Stomach (tissue), 4 donors: ENCODE results near the gene PNPLA2.

Experiments
- POLR2AphosphoS5 ChIP-seq, 3 donors: sonication (generic); formaldehyde crosslinking; IDR thresholded peaks; one replicate each; pipeline ENCODE4 v1.6.1; 2016; ENCODE audit warnings: antibody characterized with exemption in 3 of 3
- TF ChIP-seq, protein P1 (sequence below), 7 experiments: fragments of 450-650 bp in 4 of 7; fragments of 200-600 bp in 3 of 7; sonication (generic) in 3 of 7; IDR thresholded peaks; one replicate each; pipeline ENCODE4 v1.5.1; 2016 to 2019; ENCODE audit warnings: antibody characterized with exemption in 7 of 7, control low read depth in 2 of 7, mild to moderate bottlenecking in 1 of 7

DNA sequence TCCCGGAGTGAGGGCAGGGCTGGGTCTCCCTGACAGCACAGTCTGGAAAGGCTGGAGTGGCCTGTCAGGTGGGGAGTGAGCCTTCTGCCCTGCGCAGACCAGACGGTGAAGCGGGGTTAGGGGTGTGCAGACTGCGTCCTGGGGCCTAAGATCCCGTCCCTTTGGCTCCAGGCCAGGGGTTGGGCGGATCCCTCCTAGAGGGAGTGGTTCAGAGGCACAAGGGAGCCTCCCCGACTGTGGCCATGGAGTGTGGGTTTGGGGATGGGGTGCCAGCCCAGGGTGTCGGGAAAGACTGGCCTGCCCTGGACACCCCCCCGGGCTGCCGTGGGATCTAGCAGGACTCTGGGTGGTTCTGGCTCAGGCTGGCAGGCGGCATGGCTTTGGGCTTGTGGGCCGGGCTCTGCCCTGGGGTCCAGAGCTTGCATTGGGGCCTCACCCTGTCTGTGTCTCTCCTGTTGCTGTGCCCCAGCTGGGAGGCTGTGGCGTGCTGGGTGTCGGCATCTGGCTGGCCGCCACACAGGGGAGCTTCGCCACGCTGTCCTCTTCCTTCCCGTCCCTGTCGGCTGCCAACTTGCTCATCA is 43.5 kb downstream of the PNPLA2 start:
- TF ChIP-seq, protein P1, sequence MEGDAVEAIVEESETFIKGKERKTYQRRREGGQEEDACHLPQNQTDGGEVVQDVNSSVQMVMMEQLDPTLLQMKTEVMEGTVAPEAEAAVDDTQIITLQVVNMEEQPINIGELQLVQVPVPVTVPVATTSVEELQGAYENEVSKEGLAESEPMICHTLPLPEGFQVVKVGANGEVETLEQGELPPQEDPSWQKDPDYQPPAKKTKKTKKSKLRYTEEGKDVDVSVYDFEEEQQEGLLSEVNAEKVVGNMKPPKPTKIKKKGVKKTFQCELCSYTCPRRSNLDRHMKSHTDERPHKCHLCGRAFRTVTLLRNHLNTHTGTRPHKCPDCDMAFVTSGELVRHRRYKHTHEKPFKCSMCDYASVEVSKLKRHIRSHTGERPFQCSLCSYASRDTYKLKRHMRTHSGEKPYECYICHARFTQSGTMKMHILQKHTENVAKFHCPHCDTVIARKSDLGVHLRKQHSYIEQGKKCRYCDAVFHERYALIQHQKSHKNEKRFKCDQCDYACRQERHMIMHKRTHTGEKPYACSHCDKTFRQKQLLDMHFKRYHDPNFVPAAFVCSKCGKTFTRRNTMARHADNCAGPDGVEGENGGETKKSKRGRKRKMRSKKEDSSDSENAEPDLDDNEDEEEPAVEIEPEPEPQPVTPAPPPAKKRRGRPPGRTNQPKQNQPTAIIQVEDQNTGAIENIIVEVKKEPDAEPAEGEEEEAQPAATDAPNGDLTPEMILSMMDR (IDR thresholded peaks at IDR 0.05) = no peak
- TF ChIP-seq POLR2AphosphoS5 (IDR thresholded peaks at IDR 0.05) = no peak
